ENCODE measurements around the gene AP3S2. TPM values are rescaled to one million over a fixed set of nuclear protein-coding genes. Genes with fewer than 3 reads are reported as not detected.
"Not testable (repeated sequence)": the region's sequence is repeated elsewhere in the genome, so short reads cannot be mapped to it uniquely, and the experiment has no call there.

Gene AP3S2
- total and polyA plus RNA-seq, 2 of the 4 experiments (the other 2 are of a cell fraction) = 12.6 to 34.1 TPM

DNA sequence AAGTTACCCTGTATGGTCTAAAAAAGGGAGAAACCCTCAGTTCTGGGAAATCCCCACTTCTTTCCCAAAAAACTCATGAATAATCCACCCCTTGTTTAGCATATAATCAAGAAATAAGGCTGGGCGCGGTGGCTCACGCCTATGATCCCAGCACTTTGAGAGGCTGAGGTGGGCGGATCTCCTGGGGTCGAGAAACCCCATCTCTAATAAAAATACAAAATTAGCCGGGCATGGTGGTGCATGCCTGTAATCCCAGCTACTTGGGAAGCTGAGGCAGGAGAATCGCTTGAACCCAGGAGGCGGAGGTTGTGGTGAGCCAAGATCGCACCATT, 111.2 kb downstream of the AP3S2 start:
- H2BK120ac ChIP-seq (ENCODE audit: low read depth, low read length); dilution Hi-C loops (cut with HindIII; ENCODE audit: low sequenced_read_pairs, unreplicated experiment); in situ Hi-C loops (cut with MboI; ENCODE audit: low sequenced_read_pairs); BruUV-seq (replicated peaks); H2AK5ac ChIP-seq (ENCODE audit: low read depth, low read length); H3K18ac ChIP-seq (ENCODE audit: low read depth, low read length); H2AK9ac ChIP-seq (replicated peaks; ENCODE audit: low read depth, low read length, poor library complexity); CTCF ChIA-PET; intact Hi-C loops (cut with micrococcal nuclease); H3K14ac ChIP-seq (replicated peaks; ENCODE audit: low read depth, low read length); H2AFZ ChIP-seq (replicated peaks; ENCODE audit: low read length, poor library complexity); POLR2A ChIA-PET (ENCODE audit: unreplicated experiment); H2BK15ac ChIP-seq (ENCODE audit: low read depth, low read length); H3K79me1 ChIP-seq (ENCODE audit: low read depth in 1 of 2, low read length in 2 of 2); H4K5ac ChIP-seq (ENCODE audit: low read depth, low read length); H3K27ac ChIP-seq (ENCODE audit: insufficient read depth, low read length); H3K36me3 ChIP-seq (ENCODE audit: control insufficient read depth, insufficient read depth, low read length); H3K27me3 ChIP-seq (ENCODE audit: control insufficient read depth, insufficient read depth, low read length); H3K9ac ChIP-seq (ENCODE audit: low read depth, low read length); H3K9me3 ChIP-seq (ENCODE audit: control insufficient read depth, insufficient read depth, low read length); H4K8ac ChIP-seq (ENCODE audit: low read depth in 2 of 2, low read length in 2 of 2); ATAC-seq (ENCODE audit: low read depth); H3K4ac ChIP-seq (ENCODE audit: low read depth, low read length); DNase-seq; H3K4me3 ChIP-seq (ENCODE audit: insufficient read depth, low read depth, low read length); H2BK5ac ChIP-seq (ENCODE audit: low read depth, low read length, poor library complexity, severe bottlenecking); H3K9me1 ChIP-seq (ENCODE audit: insufficient read depth, low read length); H2BK20ac ChIP-seq (ENCODE audit: low read depth, low read length); H3K23ac ChIP-seq (ENCODE audit: low read depth, low read length); H3K56ac ChIP-seq (ENCODE audit: extremely low read depth, insufficient read depth, low read length); H4K91ac ChIP-seq (ENCODE audit: insufficient read depth, low read depth, low read length); H3K4me2 ChIP-seq (ENCODE audit: low read depth, low read length); H4K20me1 ChIP-seq (ENCODE audit: insufficient read depth, low read length): not testable (repeated sequence)
- peaks cover 10% of the 10 kb centered on the region for H3K4me1 ChIP-seq (ENCODE audit: control insufficient read depth, insufficient read depth, low read length)
- WGBS, 2 experiments (ENCODE audit: extremely low coverage in 2 of 2, insufficient read length in 1 of 2) = no CpG with 5 or more reads among the region's 9 CpGs
